Esophagus muscularis mucosa (tissue), 4 donors: ENCODE results near the gene MID1. TPM values are rescaled to one million over a fixed set of nuclear protein-coding genes. Genes with fewer than 3 reads are reported as not detected.

Source experiments
- DNase-seq: peaks from one replicate; pipeline ENCODE4 v3.0.0-alpha.2; 2017; ENCODE audit errors: extremely low spot score
- H3K27ac ChIP-seq, 4 donors: fragments of 200-600 bp; sonication (generic); replicated peaks in 1 of 4; 1 replicate in 3 of 4; 2 replicates in 1 of 4; pipeline ENCODE4 v1.5.1; 2016 to 2019; ENCODE audit warnings: mild to moderate bottlenecking in 1 of 4
- H3K27me3 ChIP-seq, 4 donors: fragments of 200-600 bp; sonication (generic); one replicate each; pipeline versions ENCODE4 v1.5.1 to v1.6.0; 2016 to 2019
- H3K36me3 ChIP-seq, 4 donors: fragments of 200-600 bp; sonication (generic); one replicate each; pipeline ENCODE4 v1.5.1; 2016 to 2019
- H3K4me1 ChIP-seq, 4 donors: fragments of 200-600 bp; sonication (generic); one replicate each; pipeline ENCODE4 v1.5.1; 2016 to 2019
- H3K4me3 ChIP-seq, 4 donors: fragments of 200-600 bp; sonication (generic); 1 replicate in 2 of 4; 2 replicates in 2 of 4; pipeline ENCODE4 v1.5.1; 2016 to 2019; ENCODE audit warnings: mild to moderate bottlenecking in 4 of 4, moderate library complexity in 1 of 4
- H3K9me3 ChIP-seq, 4 donors: fragments of 200-600 bp; sonication (generic); 1 replicate in 3 of 4; 2 replicates in 1 of 4; pipeline ENCODE4 v1.5.1; 2016 to 2019
- CTCF ChIP-seq, 3 experiments: fragments of 200-600 bp in 2 of 3; fragments of 450-650 bp in 1 of 3; sonication (generic) in 2 of 3; IDR thresholded peaks; one replicate each; pipeline ENCODE4 v1.5.1; 2017 to 2019; ENCODE audit warnings: antibody characterized with exemption in 3 of 3, mild to moderate bottlenecking in 2 of 3, moderate library complexity in 1 of 3
- EP300 ChIP-seq: sonication (generic); formaldehyde crosslinking; IDR thresholded peaks from one replicate; pipeline ENCODE4 v1.6.1; 2017; ENCODE audit warnings: antibody characterized with exemption
- POLR2A ChIP-seq: fragments of 450-650 bp; IDR thresholded peaks from one replicate; pipeline ENCODE4 v1.6.1; 2017; ENCODE audit warnings: antibody characterized with exemption, moderate library complexity, mild to moderate bottlenecking, low read depth
- POLR2AphosphoS5 ChIP-seq, 2 donors: sonication (generic); formaldehyde crosslinking; IDR thresholded peaks; one replicate each; pipeline ENCODE4 v1.6.1; 2017; ENCODE audit warnings: antibody characterized with exemption in 2 of 2
- WGBS: methylation state at CpG from one replicate; pipeline ENCODE4 v1.1.5; 2018; 5-methylcytosine and 5-hydroxymethylcytosine counted together
- intact Hi-C: fragments of 100-400 bp; cut with DNase I; formaldehyde crosslinking; loops from one replicate; pipeline ENCODE4 v1.15.1; 2023
- total RNA-seq, 4 donors: library from RNA; depleted of rRNA; stranded (reverse); fragments of >200 nt; gene quantifications; one replicate each; pipeline versions ENCODE4 v1.1.0 to v1.2.1, GENCODE V29; 2016

Gene MID1
- total RNA-seq, 4 donors from 2014 or later: 11.2 to 22.0 (median 16.2) TPM

GRCh38 chrX:10578527-10578926 is 41.9 kb downstream of the MID1 start:
- H3K4me3 ChIP-seq: no peak overlapping the region
- H3K27me3 ChIP-seq: no peaks in the 10 kb centered on the region
- 90% methylated on average over 2 of the region's 2 CpGs for WGBS
- no peak for DNase-seq
- H3K9me3 ChIP-seq: peaks cover 0 to 3% (median 0%) of the 10 kb centered on the region in 4 donors
- intact Hi-C loops: no loop called here
- H3K36me3 ChIP-seq: no peaks in the 10 kb centered on the region
- peak overlapping the region in 1 of 4 donors; percentile 14 for H3K27ac ChIP-seq
- TF ChIP-seq CTCF (IDR thresholded peaks at IDR 0.05) (no peak), POLR2A (no peak), POLR2AphosphoS5 (IDR thresholded peaks at IDR 0.05) (no peak), EP300 (no peak)
- H3K4me1 ChIP-seq: peaks cover 7 to 39% (median 27%) of the 10 kb centered on the region in 4 donors

- H3K27ac ChIP-seq: no peak overlapping the region
- H3K4me1 ChIP-seq: peaks cover 7 to 39% (median 27%) of the 10 kb centered on the region in 4 donors
- H3K4me3 ChIP-seq: no peak overlapping the region
- intact Hi-C loops: no loop called here
- no peak for DNase-seq
- no peaks in the 10 kb centered on the region for H3K36me3 ChIP-seq
- H3K27me3 ChIP-seq: no peaks in the 10 kb centered on the region
- H3K9me3 ChIP-seq: peaks cover 0 to 3% (median 0%) of the 10 kb centered on the region in 4 donors
- 32% methylated on average over 2 of the region's 2 CpGs for WGBS
- TF ChIP-seq CTCF (IDR thresholded peaks at IDR 0.05) (no peak), POLR2AphosphoS5 (IDR thresholded peaks at IDR 0.05) (no peak), EP300 (no peak), POLR2A (no peak)
These were observed 42.5 kb downstream of the MID1 start for GRCh38 chrX:10577853-10578252.

GRCh38 chrX:10576777-10577447 is 43.5 kb downstream of the MID1 start:
- no peak for DNase-seq
- Histone ChIP-seq H3K9me3 (peaks cover 0 to 3% (median 0%) of the 10 kb centered on the region in 4 donors), H3K36me3 (no peaks in the 10 kb centered on the region), H3K27ac (peak overlapping the region; percentile 14 to 42 (median 28)), H3K27me3 (no peaks in the 10 kb centered on the region), H3K4me1 (peaks cover 7 to 39% (median 27%) of the 10 kb centered on the region in 4 donors), H3K4me3 (peak overlapping the region in 1 of 4 donors; percentile 8)
- WGBS: 84% methylated on average over 14 of the region's 16 CpGs
- intact Hi-C loops: no loop called here
- TF ChIP-seq POLR2AphosphoS5 (IDR thresholded peaks at IDR 0.05) (peak in 1 of 2 donors; percentile 51), EP300 (no peak)

- TF ChIP-seq CTCF (IDR thresholded peaks at IDR 0.05) (no peak), EP300 (no peak), POLR2AphosphoS5 (IDR thresholded peaks at IDR 0.05) (no peak), POLR2A (no peak)
- H3K4me1 ChIP-seq: peaks cover 7 to 39% (median 27%) of the 10 kb centered on the region in 4 donors
- intact Hi-C loops: no loop called here
- DNase-seq: no peak
- H3K27me3 ChIP-seq: no peaks in the 10 kb centered on the region
- H3K27ac ChIP-seq: peak overlapping the region in 3 of 4 donors; percentile 14 to 42 (median 22)
- H3K4me3 ChIP-seq: no peak overlapping the region
- H3K9me3 ChIP-seq: peaks cover 0 to 3% (median 0%) of the 10 kb centered on the region in 4 donors
- WGBS: 50% methylated on average over 4 of the region's 4 CpGs
- H3K36me3 ChIP-seq: no peaks in the 10 kb centered on the region
These were observed 44.2 kb downstream of the MID1 start for GRCh38 chrX:10576186-10576585.

GRCh38 chrX:10574663-10575062 is 45.7 kb downstream of the MID1 start:
- intact Hi-C loops: no loop called here
- Histone ChIP-seq H3K27me3 (no peaks in the 10 kb centered on the region), H3K9me3 (peaks cover 0 to 3% (median 0%) of the 10 kb centered on the region in 4 donors), H3K36me3 (no peaks in the 10 kb centered on the region), H3K27ac (no peak overlapping the region), H3K4me3 (no peak overlapping the region), H3K4me1 (peaks cover 7 to 43% (median 31%) of the 10 kb centered on the region in 4 donors)
- DNase-seq: no peak
- WGBS: 76% methylated on average over 4 of the region's 4 CpGs
- TF ChIP-seq EP300: no peak
- TF ChIP-seq CTCF (IDR thresholded peaks at IDR 0.05): no peak
- TF ChIP-seq POLR2AphosphoS5 (IDR thresholded peaks at IDR 0.05): no peak
- no peak for TF ChIP-seq POLR2A
